ENCODE results near the gene FAM229A. TPM values are rescaled to one million over a fixed set of nuclear protein-coding genes. Genes with fewer than 3 reads are reported as not detected.

FAM229A gene
- total RNA-seq, 1 experiment from 2014 or later: 9.4 TPM

DNA sequence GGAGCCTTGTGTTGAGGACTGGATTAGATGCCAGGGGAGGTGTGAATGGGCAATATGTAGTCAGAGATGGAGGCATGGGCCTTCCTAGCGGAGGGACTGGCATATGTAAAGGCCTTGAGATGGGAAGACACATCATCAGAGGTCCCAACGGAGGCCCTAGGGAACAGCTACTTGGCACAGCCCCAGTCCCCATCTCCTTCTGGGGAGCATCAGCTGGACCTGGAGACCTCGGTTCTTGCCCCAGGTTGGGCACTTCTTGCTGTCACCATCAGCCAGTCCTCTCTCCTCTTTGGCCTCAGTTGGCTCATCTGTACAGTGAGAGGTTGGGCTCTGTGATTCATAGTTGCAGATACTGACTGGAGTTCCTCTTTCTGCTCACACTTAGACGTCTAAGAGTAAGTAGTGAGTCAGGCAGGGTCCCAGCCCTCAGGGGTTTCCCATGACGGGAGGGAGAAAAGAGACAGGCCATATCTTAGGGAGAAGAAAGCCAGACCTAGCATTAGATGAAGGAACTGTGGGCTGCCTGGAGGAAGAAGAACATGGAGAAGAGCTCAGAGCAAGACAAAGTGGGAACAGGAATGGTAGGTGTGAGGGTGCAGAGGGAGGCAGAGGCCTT, 22.8 kb downstream of the FAM229A start:
- H3K27me3 Mint-ChIP-seq (ENCODE audit: low read depth): peaks cover 16% of the 10 kb centered on the region
- DNase-seq (ENCODE audit: low spot score) (no peak), ATAC-seq (no peak)
- H3K9me3 Mint-ChIP-seq: no peaks in the 10 kb centered on the region
- no peak overlapping the region for H3K4me3 Mint-ChIP-seq
- no peak overlapping the region for H3K27ac Mint-ChIP-seq
- ChIA-PET POLR2A (no interaction called here), CTCF (no interaction called here)
- peaks cover 2% of the 10 kb centered on the region for H3K36me3 Mint-ChIP-seq
- TF ChIP-seq, protein P1, sequence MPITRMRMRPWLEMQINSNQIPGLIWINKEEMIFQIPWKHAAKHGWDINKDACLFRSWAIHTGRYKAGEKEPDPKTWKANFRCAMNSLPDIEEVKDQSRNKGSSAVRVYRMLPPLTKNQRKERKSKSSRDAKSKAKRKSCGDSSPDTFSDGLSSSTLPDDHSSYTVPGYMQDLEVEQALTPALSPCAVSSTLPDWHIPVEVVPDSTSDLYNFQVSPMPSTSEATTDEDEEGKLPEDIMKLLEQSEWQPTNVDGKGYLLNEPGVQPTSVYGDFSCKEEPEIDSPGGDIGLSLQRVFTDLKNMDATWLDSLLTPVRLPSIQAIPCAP (CRISPR knock-in tag; IDR thresholded peaks at IDR 0.05): no peak
- TF ChIP-seq, protein P2, sequence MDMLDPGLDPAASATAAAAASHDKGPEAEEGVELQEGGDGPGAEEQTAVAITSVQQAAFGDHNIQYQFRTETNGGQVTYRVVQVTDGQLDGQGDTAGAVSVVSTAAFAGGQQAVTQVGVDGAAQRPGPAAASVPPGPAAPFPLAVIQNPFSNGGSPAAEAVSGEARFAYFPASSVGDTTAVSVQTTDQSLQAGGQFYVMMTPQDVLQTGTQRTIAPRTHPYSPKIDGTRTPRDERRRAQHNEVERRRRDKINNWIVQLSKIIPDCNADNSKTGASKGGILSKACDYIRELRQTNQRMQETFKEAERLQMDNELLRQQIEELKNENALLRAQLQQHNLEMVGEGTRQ (CRISPR knock-in tag; IDR thresholded peaks at IDR 0.05): no peak
- TF ChIP-seq ATF1 (CRISPR knock-in tag; IDR thresholded peaks at IDR 0.05) (no peak), ZNF232 (CRISPR knock-in tag; IDR thresholded peaks at IDR 0.05) (no peak), PRRX2 (CRISPR knock-in tag; IDR thresholded peaks at IDR 0.05) (no peak), TCF7 (CRISPR knock-in tag; IDR thresholded peaks at IDR 0.05; ENCODE audit: low read depth) (no peak), ZNF416 (CRISPR knock-in tag; IDR thresholded peaks at IDR 0.05) (no peak), TP53 (CRISPR knock-in tag; IDR thresholded peaks at IDR 0.05) (no peak), CREM (CRISPR knock-in tag; IDR thresholded peaks at IDR 0.05) (no peak), ZNF423 (CRISPR knock-in tag; IDR thresholded peaks at IDR 0.05) (no peak), JAZF1 (CRISPR knock-in tag; IDR thresholded peaks at IDR 0.05) (no peak), SOX15 (CRISPR knock-in tag; IDR thresholded peaks at IDR 0.05) (no peak)
- TF ChIP-seq, protein P3, sequence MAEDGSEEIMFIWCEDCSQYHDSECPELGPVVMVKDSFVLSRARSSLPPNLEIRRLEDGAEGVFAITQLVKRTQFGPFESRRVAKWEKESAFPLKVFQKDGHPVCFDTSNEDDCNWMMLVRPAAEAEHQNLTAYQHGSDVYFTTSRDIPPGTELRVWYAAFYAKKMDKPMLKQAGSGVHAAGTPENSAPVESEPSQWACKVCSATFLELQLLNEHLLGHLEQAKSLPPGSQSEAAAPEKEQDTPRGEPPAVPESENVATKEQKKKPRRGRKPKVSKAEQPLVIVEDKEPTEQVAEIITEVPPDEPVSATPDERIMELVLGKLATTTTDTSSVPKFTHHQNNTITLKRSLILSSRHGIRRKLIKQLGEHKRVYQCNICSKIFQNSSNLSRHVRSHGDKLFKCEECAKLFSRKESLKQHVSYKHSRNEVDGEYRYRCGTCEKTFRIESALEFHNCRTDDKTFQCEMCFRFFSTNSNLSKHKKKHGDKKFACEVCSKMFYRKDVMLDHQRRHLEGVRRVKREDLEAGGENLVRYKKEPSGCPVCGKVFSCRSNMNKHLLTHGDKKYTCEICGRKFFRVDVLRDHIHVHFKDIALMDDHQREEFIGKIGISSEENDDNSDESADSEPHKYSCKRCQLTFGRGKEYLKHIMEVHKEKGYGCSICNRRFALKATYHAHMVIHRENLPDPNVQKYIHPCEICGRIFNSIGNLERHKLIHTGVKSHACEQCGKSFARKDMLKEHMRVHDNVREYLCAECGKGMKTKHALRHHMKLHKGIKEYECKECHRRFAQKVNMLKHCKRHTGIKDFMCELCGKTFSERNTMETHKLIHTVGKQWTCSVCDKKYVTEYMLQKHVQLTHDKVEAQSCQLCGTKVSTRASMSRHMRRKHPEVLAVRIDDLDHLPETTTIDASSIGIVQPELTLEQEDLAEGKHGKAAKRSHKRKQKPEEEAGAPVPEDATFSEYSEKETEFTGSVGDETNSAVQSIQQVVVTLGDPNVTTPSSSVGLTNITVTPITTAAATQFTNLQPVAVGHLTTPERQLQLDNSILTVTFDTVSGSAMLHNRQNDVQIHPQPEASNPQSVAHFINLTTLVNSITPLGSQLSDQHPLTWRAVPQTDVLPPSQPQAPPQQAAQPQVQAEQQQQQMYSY (CRISPR knock-in tag; IDR thresholded peaks at IDR 0.05): no peak
- TF ChIP-seq, protein P4, sequence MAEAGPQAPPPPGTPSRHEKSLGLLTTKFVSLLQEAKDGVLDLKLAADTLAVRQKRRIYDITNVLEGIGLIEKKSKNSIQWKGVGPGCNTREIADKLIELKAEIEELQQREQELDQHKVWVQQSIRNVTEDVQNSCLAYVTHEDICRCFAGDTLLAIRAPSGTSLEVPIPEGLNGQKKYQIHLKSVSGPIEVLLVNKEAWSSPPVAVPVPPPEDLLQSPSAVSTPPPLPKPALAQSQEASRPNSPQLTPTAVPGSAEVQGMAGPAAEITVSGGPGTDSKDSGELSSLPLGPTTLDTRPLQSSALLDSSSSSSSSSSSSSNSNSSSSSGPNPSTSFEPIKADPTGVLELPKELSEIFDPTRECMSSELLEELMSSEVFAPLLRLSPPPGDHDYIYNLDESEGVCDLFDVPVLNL (CRISPR knock-in tag; IDR thresholded peaks at IDR 0.05; ENCODE audit: borderline replicate concordance, low read depth): no peak
- TF ChIP-seq, protein P5, sequence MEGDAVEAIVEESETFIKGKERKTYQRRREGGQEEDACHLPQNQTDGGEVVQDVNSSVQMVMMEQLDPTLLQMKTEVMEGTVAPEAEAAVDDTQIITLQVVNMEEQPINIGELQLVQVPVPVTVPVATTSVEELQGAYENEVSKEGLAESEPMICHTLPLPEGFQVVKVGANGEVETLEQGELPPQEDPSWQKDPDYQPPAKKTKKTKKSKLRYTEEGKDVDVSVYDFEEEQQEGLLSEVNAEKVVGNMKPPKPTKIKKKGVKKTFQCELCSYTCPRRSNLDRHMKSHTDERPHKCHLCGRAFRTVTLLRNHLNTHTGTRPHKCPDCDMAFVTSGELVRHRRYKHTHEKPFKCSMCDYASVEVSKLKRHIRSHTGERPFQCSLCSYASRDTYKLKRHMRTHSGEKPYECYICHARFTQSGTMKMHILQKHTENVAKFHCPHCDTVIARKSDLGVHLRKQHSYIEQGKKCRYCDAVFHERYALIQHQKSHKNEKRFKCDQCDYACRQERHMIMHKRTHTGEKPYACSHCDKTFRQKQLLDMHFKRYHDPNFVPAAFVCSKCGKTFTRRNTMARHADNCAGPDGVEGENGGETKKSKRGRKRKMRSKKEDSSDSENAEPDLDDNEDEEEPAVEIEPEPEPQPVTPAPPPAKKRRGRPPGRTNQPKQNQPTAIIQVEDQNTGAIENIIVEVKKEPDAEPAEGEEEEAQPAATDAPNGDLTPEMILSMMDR (IDR thresholded peaks at IDR 0.05): no peak; the same call in 1 of the 2 replicates
- TF ChIP-seq, protein P6, sequence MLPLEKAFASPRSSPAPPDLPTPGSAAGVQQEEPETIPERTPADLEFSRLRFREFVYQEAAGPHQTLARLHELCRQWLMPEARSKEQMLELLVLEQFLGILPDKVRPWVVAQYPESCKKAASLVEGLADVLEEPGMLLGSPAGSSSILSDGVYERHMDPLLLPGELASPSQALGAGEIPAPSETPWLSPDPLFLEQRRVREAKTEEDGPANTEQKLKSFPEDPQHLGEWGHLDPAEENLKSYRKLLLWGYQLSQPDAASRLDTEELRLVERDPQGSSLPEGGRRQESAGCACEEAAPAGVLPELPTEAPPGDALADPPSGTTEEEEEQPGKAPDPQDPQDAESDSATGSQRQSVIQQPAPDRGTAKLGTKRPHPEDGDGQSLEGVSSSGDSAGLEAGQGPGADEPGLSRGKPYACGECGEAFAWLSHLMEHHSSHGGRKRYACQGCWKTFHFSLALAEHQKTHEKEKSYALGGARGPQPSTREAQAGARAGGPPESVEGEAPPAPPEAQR (CRISPR knock-in tag; IDR thresholded peaks at IDR 0.05): no peak
- TF ChIP-seq, protein P7, sequence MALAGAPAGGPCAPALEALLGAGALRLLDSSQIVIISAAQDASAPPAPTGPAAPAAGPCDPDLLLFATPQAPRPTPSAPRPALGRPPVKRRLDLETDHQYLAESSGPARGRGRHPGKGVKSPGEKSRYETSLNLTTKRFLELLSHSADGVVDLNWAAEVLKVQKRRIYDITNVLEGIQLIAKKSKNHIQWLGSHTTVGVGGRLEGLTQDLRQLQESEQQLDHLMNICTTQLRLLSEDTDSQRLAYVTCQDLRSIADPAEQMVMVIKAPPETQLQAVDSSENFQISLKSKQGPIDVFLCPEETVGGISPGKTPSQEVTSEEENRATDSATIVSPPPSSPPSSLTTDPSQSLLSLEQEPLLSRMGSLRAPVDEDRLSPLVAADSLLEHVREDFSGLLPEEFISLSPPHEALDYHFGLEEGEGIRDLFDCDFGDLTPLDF (CRISPR knock-in tag; IDR thresholded peaks at IDR 0.05): no peak
- TF ChIP-seq, protein P8, sequence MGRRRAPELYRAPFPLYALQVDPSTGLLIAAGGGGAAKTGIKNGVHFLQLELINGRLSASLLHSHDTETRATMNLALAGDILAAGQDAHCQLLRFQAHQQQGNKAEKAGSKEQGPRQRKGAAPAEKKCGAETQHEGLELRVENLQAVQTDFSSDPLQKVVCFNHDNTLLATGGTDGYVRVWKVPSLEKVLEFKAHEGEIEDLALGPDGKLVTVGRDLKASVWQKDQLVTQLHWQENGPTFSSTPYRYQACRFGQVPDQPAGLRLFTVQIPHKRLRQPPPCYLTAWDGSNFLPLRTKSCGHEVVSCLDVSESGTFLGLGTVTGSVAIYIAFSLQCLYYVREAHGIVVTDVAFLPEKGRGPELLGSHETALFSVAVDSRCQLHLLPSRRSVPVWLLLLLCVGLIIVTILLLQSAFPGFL (CRISPR knock-in tag; IDR thresholded peaks at IDR 0.05; ENCODE audit: borderline replicate concordance): no peak
- TF ChIP-seq, protein P9, sequence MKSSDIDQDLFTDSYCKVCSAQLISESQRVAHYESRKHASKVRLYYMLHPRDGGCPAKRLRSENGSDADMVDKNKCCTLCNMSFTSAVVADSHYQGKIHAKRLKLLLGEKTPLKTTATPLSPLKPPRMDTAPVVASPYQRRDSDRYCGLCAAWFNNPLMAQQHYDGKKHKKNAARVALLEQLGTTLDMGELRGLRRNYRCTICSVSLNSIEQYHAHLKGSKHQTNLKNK (CRISPR knock-in tag; IDR thresholded peaks at IDR 0.05): no peak
- peaks cover 24% of the 10 kb centered on the region for H3K4me1 Mint-ChIP-seq
